Fibroblast of lung (primary cell): ENCODE data around the gene KAT7.

Source experiments
- CTCF ChIP-seq, 2 donors: IDR thresholded peaks in 1 of 2; conservative IDR thresholded peaks in 1 of 2; 1 replicate in 1 of 2; 2 replicates in 1 of 2; pipeline ENCODE4 v1.5.1; 2011 to 2012; ENCODE audit warnings: low read length in 2 of 2, control low read depth in 1 of 2, inconsistent platforms in 1 of 2, low read depth in 1 of 2, mild to moderate bottlenecking in 1 of 2
- EZH2 ChIP-seq: IDR thresholded peaks from 2 replicates; pipeline ENCODE4 v1.5.1; 2012; ENCODE audit warnings: low read length, control low read depth, mild to moderate bottlenecking; ENCODE audit errors: missing control alignments

DNA sequence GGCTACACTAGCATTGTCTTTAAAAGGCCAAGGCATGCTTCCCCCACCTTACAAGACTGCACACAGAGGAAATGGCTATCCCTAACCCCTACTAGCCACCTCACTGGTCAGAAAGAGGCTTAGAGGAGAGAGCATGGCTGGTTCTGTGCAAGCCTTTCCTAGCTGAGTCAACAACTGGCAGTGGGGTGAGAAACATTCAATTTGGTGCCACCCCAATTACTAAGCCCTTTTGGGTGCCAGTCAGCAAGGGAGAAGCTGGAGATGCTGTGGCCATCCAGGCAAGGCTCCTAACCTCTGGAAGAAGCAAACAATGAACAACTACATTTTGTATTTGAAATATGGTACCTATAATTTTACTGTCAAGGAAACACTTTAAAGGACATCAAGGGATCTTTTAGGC lies 4.7 kb upstream of the KAT7 start:
- TF ChIP-seq CTCF (conservative IDR thresholded peaks at IDR 0.05 in 1 of 2, IDR thresholded peaks at IDR 0.05 in 1 of 2; ENCODE audit: low read depth in 1 of 2, low read length in 2 of 2) (no peak), EZH2 (no peak)
